Fibroblast of mammary gland (primary cell): ENCODE results near the gene UIMC1.

ENCODE experiments used
- DNase-seq: peaks from one replicate; pipeline ENCODE4 v3.0.0-alpha.2; 2010; ENCODE audit warnings: low read depth
- H3K4me3 ChIP-seq: 2 replicates; pipeline ENCODE4 v1.5.1; 2011; ENCODE audit warnings: low read depth, mild to moderate bottlenecking, low read length, moderate library complexity; ENCODE audit not compliant: control insufficient read depth
- TF ChIP-seq, protein P1 (sequence below): conservative IDR thresholded peaks from 2 replicates; pipeline ENCODE4 v1.5.1; 2011; ENCODE audit warnings: low read depth, low read length, inconsistent platforms; ENCODE audit not compliant: control insufficient read depth, insufficient read depth

Gene UIMC1

DNA sequence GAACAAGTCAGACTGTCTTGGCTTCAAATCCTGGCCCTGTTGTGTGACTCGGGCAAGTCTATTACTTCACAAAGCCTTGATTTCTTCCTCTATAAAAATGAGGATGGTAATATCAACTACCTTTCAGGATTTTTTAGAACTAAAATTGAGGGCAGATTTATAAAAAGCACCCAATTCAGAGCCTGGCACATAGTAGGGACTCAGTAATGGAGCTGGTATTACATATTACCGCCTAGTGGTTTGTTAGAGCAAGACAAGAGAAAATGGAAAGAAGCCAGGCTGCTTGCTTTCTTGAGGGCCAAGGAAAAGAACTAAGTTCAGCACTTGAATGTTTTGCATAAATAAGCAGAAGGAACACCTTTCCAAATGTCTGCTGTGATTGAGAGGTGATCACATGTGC is 35.4 kb upstream of the UIMC1 start:
- no peak overlapping the region for H3K4me3 ChIP-seq
- TF ChIP-seq, protein P1, sequence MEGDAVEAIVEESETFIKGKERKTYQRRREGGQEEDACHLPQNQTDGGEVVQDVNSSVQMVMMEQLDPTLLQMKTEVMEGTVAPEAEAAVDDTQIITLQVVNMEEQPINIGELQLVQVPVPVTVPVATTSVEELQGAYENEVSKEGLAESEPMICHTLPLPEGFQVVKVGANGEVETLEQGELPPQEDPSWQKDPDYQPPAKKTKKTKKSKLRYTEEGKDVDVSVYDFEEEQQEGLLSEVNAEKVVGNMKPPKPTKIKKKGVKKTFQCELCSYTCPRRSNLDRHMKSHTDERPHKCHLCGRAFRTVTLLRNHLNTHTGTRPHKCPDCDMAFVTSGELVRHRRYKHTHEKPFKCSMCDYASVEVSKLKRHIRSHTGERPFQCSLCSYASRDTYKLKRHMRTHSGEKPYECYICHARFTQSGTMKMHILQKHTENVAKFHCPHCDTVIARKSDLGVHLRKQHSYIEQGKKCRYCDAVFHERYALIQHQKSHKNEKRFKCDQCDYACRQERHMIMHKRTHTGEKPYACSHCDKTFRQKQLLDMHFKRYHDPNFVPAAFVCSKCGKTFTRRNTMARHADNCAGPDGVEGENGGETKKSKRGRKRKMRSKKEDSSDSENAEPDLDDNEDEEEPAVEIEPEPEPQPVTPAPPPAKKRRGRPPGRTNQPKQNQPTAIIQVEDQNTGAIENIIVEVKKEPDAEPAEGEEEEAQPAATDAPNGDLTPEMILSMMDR: no peak
- no peak for DNase-seq

DNA sequence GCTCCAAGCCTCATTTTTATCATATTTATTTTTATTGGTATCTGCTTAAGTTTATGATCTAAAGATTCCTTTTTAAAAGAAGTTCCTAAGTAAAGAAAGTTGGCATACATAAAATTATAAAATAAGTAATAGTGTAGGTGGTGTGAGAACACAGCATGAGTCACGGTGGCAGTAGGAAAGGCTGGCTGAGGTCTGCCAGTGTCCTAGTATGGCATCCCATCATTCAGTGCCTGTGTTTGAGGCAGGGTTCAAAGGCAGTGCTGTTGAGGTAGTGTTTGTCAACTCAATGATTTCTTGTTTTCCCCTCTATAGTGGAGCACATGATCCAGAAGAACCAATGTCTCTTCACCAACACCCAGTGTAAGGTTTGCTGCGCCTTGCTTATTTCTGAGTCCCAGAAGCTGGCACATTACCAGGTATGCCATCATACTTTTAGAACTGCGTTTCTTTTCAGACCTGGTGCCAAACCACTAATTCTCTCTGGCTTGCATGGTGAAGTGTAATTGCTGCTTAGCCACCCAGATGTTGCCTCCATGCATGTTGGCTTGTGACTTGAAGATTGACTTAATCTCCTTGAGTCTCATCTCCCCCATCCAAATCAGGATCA is 34.3 kb upstream of the UIMC1 start:
- DNase-seq: peak; percentile 77
- TF ChIP-seq, protein P1: no peak
- H3K4me3 ChIP-seq: no peak overlapping the region

DNA sequence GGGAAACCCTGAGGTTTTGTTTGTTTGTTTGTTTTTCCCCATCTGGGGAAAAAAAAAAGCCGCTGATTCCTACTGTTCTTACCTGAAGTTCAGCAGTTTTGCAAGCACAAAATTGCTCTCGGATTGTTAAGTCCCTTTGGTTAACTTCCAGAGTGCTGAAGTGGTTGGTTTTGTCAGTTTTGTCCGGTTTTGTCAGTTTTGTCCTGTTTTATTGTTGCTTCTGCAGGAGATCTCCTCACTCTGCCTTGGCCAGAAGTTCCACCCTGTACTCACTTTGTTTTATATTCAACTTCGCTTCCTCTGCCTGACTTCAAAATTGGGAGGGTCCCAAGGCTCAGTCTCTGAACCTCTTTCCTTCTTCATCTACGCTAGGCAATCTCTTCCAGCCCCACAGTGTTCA is 30.3 kb upstream of the UIMC1 start:
- TF ChIP-seq, protein P1: no peak
- H3K4me3 ChIP-seq: no peak overlapping the region
- no peak for DNase-seq

GRCh38 chr5:177036443-177036842 is 29.9 kb upstream of the UIMC1 start:
- TF ChIP-seq, protein P1: no peak
- H3K4me3 ChIP-seq: no peak overlapping the region
- no peak for DNase-seq

- no peak overlapping the region for H3K4me3 ChIP-seq
- TF ChIP-seq, protein P1: no peak
- DNase-seq: peak; percentile 22
Measured at GRCh38 chr5:177035976-177036375, 29.4 kb upstream of the UIMC1 start.

DNA sequence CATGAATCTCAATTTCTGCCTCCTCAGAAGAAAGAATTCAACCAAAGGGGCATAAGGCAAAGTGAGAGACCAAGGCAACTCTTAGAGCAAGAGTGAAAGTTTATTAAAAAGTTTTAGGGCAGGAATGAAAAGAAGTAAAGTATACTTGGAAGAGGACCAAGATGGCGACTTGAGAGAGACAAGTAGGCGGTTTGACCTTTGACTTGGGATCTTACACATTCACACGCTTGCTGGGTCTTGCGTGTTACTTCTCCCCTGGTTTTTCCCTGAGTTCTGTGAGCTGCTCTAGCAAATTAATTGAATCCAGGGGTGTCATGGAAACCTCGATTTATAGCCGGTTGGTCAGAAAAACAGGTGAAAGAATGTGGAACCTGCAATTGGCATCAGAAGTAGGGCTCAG is 22.9 kb upstream of the UIMC1 start:
- no peak overlapping the region for H3K4me3 ChIP-seq
- DNase-seq: no peak
- TF ChIP-seq, protein P1: no peak

DNA sequence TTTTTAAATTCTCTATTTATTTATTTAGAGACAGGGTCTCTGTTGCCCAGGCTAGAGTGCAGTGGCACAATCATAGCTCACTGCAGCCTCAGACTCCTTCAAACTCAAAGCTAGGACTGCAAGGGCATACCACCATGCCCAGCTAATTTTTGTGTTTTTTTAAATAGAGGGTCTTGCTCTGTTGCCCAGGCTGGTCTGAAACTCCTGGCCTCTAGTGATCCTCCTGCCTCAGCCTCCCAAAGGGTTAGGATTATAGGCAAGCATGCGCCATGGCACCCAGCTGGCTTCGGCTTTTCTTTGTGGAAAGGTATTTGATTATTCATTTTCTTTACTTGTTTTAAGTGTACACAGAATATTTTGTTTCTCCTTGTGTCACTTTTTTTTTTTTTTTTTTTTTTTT is 21.1 kb upstream of the UIMC1 start:
- no peak for DNase-seq
- H3K4me3 ChIP-seq: no peak overlapping the region
- TF ChIP-seq, protein P1: no peak
